ENCODE measurements around the gene HS6ST3.

DNA sequence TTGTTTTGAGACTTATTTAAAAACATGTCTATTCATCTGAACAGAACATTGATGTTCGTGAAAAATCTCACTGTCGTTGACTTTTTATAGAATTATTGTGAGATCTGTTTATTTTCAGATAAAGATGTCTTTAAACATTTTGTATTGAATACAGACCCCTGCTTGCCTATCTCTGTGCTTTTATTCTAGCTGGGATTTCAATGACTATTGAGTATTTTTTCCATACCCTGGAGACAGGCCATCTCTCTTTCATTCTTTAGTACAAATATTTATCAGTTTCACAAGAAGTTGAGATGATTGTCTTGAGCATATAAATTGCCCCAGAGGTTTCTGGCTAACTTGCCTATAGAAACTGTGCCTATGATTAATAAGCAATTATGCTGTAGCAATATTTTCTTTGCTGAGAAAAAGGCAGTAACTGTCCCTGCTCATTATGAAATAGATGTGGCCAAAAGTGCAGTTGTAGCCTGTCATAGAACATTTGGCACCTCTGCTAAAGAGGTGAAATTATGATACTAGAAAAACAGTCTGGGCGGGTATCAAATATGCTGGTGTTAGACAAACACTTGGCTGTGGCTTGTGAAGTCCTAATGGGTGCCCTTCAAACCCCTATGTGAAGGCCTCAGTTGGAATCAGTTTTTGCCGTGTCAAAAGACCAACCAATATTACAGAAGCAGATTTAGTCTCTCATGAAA lies 360.6 kb downstream of the HS6ST3 start:
- TF ChIP-seq EZH2phosphoT487 (IDR thresholded peaks at IDR 0.05; ENCODE audit: low read depth, severe bottlenecking, unreplicated experiment) = no peak
- no peak for TF ChIP-seq CTCF (IDR thresholded peaks at IDR 0.05; ENCODE audit: poor library complexity)
- TF ChIP-seq EZH2 (IDR thresholded peaks at IDR 0.05; ENCODE audit: borderline replicate concordance) = no peak

Measured in hepatocyte (in vitro differentiated cells).